Islet of Langerhans (tissue), 1 donor: ENCODE data around the gene CD2BP2.
"Not testable (repeated sequence)": the region's sequence is repeated elsewhere in the genome, so short reads cannot be mapped to it uniquely, and the experiment has no call there.

Source experiments
- FAIRE-seq: peaks from one replicate; lab custom pipeline; 2011; peaks lifted over from hg19 to GRCh38; lab: Jason Lieb, UNC

Gene CD2BP2

GRCh38 chr16:30358990-30359870, 4.1 kb upstream of the CD2BP2 start:
- no peak for FAIRE-seq

- no peak for FAIRE-seq
These were observed 3.4 kb upstream of the CD2BP2 start for GRCh38 chr16:30358577-30358936.

- no peak for FAIRE-seq
These were observed 2.8 kb upstream of the CD2BP2 start for GRCh38 chr16:30357715-30358576.

GRCh38 chr16:30357085-30357714, 2.1 kb upstream of the CD2BP2 start:
- FAIRE-seq = no peak

GRCh38 chr16:30356401-30357084, 1.4 kb upstream of the CD2BP2 start:
- FAIRE-seq = no peak

- no peak for FAIRE-seq
These were observed 823 bp upstream of the CD2BP2 start for GRCh38 chr16:30355954-30356308.

GRCh38 chr16:30354423-30355143, 525 bp downstream of the CD2BP2 start:
- no peak for FAIRE-seq

GRCh38 chr16:30353438-30354129, 1.5 kb downstream of the CD2BP2 start:
- FAIRE-seq = no peak

GRCh38 chr16:30352488-30353401, 2.4 kb downstream of the CD2BP2 start:
- no peak for FAIRE-seq

GRCh38 chr16:30351586-30352419, 3.3 kb downstream of the CD2BP2 start:
- no peak for FAIRE-seq

- FAIRE-seq = no peak
These were observed 4.1 kb downstream of the CD2BP2 start for GRCh38 chr16:30351001-30351441.

GRCh38 chr16:30350134-30350871, 4.8 kb downstream of the CD2BP2 start:
- FAIRE-seq = no peak

GRCh38 chr16:30349675-30350074, 5.4 kb downstream of the CD2BP2 start:
- no peak for FAIRE-seq

GRCh38 chr16:30348929-30349328, 6.2 kb downstream of the CD2BP2 start:
- no peak for FAIRE-seq

- no peak for FAIRE-seq
These were observed 7.0 kb downstream of the CD2BP2 start for GRCh38 chr16:30348113-30348512.

- FAIRE-seq = no peak
These were observed 8.8 kb downstream of the CD2BP2 start for GRCh38 chr16:30346286-30346685.

- FAIRE-seq = not testable (repeated sequence)
These were observed 11.7 kb downstream of the CD2BP2 start for GRCh38 chr16:30343491-30343820.

GRCh38 chr16:30342751-30343490, 12.2 kb downstream of the CD2BP2 start:
- no peak for FAIRE-seq
